ENCODE measurements around the gene NCKAP1. TPM values are rescaled to one million over a fixed set of nuclear protein-coding genes. Genes with fewer than 3 reads are reported as not detected.

The NCKAP1 gene
- polyA plus RNA-seq, 1 of the 3 experiments (the other 2 are of a cell fraction), result 64.0 TPM

DNA sequence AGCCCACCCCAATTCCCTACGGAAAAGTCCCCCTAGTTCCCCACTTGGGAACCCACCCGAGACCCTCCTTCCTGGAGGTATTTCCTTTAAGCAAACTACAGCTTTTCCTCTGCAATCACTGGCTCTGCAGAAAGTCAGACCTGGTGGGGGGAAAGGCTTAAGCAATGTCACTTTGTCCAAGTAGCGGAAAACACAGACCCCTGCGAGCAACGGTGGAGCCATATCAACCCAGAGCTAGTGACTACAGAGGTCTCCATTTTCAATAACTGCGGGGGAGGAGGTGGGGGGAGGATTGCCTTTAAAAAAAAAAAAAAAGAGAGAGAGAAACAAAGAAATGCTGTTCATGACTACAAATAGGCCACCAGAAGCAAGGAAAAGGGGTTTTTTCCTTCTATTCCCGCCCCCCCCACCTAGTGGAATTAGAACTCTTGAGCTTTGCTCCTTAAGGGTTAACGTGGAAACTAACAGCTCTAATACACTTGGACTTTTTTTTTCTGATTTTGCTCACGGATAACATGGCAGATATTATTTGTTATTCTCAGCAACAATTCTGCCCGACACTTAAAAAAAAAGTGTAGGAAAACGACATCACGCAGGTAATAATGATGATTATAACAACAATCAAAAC, 170.7 kb downstream of the NCKAP1 start:
- peak overlapping the region; percentile 45; the same call in 1 of the 2 replicates for H3K9ac ChIP-seq
- POLR2A ChIA-PET, result interaction anchor here (0.7 to 1.8 kb wide), 5 partner anchors 33 to 112 kb away, joined by 3 to 4 read pairs (median 3); no protein-coding TSS in a partner anchor

More for the DNA sequence above, 170.7 kb downstream of the NCKAP1 start:
- CTCF ChIA-PET, result interaction anchor here (0.6 to 5.2 kb wide), 7 partner anchors 24 to 113 kb away, joined by 3 to 29 read pairs (median 5); no protein-coding TSS in a partner anchor
- peaks cover 0 to 35% of the 10 kb centered on the region in 2 experiments; a peak in 3 of 4 replicates for H3K4me1 ChIP-seq (ENCODE audit: control insufficient read depth in 1 of 2, insufficient read depth in 2 of 2, low read depth in 1 of 2, low read length in 1 of 2)
- no peaks in the 10 kb centered on the region for H3K9me3 ChIP-seq
- H3K9me2 ChIP-seq, result no peaks in the 10 kb centered on the region
- DNase-seq, result peak; percentile 49
- 53% methylated on average over 12 of the region's 12 CpGs for WGBS (ENCODE audit: low lambda C conversion rate)
- no peaks in the 10 kb centered on the region for H3K27me3 ChIP-seq (ENCODE audit: insufficient read depth)
- no peaks in the 10 kb centered on the region for H3K79me2 ChIP-seq (ENCODE audit: insufficient read depth)
- H3K27ac ChIP-seq (ENCODE audit: low read depth in 2 of 2, low read length in 1 of 2), result peak overlapping the region in 1 of 2 experiments; percentile 77; a peak in 2 of 4 replicates
- no peaks in the 10 kb centered on the region for H3F3A ChIP-seq (replicated peaks; ENCODE audit: insufficient read depth)
- peak overlapping the region; percentile 76 for H3K4me2 ChIP-seq
- H2AFZ ChIP-seq (ENCODE audit: low read depth), result peak overlapping the region; percentile 88
- no peaks in the 10 kb centered on the region for H4K20me1 ChIP-seq (ENCODE audit: insufficient read depth)
- peak overlapping the region; percentile 45 to 61 for H3K4me3 ChIP-seq (ENCODE audit: low read depth in 2 of 2, low read length in 1 of 2)
- no peaks in the 10 kb centered on the region for H3K36me3 ChIP-seq (replicated peaks in 1 of 2; ENCODE audit: control insufficient read depth in 1 of 2, insufficient read depth in 2 of 2, low read length in 1 of 2)
- TF ChIP-seq NRF1 (IDR thresholded peaks at IDR 0.05; ENCODE audit: low read depth, low read length) (no peak), FOXM1 (IDR thresholded peaks at IDR 0.05; ENCODE audit: low read depth) (no peak), EP300 (IDR thresholded peaks at IDR 0.05; ENCODE audit: borderline replicate concordance in 1 of 2, low read depth in 1 of 2, low read length in 1 of 2) (no peak), USF1 (IDR thresholded peaks at IDR 0.05; ENCODE audit: borderline replicate concordance, low read depth) (no peak), SMC3 (IDR thresholded peaks at IDR 0.05; ENCODE audit: low read depth, low read length) (no peak), EZH2phosphoT487 (IDR thresholded peaks at IDR 0.05; ENCODE audit: borderline replicate concordance, low read depth) (no peak), TCF12 (IDR thresholded peaks at IDR 0.05) (no peak), YY1 (IDR thresholded peaks at IDR 0.05; ENCODE audit: low read depth) (no peak), RXRA (IDR thresholded peaks at IDR 0.05; ENCODE audit: borderline replicate concordance, low read depth) (no peak), GABPA (IDR thresholded peaks at IDR 0.05; ENCODE audit: low read depth) (no peak), RAD21 (IDR thresholded peaks at IDR 0.05; ENCODE audit: low read length) (no peak), GATA2 (CRISPR knock-in tag; IDR thresholded peaks at IDR 0.05) (no peak; the same call in 1 of the 2 replicates), IRF3 (IDR thresholded peaks at IDR 0.05; ENCODE audit: low read depth, low read length) (no peak), MEF2A (IDR thresholded peaks at IDR 0.05; ENCODE audit: borderline replicate concordance, low read depth) (no peak)
- TF ChIP-seq, protein P1, sequence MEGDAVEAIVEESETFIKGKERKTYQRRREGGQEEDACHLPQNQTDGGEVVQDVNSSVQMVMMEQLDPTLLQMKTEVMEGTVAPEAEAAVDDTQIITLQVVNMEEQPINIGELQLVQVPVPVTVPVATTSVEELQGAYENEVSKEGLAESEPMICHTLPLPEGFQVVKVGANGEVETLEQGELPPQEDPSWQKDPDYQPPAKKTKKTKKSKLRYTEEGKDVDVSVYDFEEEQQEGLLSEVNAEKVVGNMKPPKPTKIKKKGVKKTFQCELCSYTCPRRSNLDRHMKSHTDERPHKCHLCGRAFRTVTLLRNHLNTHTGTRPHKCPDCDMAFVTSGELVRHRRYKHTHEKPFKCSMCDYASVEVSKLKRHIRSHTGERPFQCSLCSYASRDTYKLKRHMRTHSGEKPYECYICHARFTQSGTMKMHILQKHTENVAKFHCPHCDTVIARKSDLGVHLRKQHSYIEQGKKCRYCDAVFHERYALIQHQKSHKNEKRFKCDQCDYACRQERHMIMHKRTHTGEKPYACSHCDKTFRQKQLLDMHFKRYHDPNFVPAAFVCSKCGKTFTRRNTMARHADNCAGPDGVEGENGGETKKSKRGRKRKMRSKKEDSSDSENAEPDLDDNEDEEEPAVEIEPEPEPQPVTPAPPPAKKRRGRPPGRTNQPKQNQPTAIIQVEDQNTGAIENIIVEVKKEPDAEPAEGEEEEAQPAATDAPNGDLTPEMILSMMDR (IDR thresholded peaks at IDR 0.05), result no peak
- TF ChIP-seq, protein P2, sequence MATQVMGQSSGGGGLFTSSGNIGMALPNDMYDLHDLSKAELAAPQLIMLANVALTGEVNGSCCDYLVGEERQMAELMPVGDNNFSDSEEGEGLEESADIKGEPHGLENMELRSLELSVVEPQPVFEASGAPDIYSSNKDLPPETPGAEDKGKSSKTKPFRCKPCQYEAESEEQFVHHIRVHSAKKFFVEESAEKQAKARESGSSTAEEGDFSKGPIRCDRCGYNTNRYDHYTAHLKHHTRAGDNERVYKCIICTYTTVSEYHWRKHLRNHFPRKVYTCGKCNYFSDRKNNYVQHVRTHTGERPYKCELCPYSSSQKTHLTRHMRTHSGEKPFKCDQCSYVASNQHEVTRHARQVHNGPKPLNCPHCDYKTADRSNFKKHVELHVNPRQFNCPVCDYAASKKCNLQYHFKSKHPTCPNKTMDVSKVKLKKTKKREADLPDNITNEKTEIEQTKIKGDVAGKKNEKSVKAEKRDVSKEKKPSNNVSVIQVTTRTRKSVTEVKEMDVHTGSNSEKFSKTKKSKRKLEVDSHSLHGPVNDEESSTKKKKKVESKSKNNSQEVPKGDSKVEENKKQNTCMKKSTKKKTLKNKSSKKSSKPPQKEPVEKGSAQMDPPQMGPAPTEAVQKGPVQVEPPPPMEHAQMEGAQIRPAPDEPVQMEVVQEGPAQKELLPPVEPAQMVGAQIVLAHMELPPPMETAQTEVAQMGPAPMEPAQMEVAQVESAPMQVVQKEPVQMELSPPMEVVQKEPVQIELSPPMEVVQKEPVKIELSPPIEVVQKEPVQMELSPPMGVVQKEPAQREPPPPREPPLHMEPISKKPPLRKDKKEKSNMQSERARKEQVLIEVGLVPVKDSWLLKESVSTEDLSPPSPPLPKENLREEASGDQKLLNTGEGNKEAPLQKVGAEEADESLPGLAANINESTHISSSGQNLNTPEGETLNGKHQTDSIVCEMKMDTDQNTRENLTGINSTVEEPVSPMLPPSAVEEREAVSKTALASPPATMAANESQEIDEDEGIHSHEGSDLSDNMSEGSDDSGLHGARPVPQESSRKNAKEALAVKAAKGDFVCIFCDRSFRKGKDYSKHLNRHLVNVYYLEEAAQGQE (IDR thresholded peaks at IDR 0.05; ENCODE audit: low read depth, low read length), result no peak
- TF ChIP-seq, protein P3, sequence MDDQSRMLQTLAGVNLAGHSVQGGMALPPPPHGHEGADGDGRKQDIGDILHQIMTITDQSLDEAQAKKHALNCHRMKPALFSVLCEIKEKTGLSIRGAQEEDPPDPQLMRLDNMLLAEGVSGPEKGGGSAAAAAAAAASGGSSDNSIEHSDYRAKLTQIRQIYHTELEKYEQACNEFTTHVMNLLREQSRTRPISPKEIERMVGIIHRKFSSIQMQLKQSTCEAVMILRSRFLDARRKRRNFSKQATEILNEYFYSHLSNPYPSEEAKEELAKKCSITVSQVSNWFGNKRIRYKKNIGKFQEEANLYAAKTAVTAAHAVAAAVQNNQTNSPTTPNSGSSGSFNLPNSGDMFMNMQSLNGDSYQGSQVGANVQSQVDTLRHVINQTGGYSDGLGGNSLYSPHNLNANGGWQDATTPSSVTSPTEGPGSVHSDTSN (IDR thresholded peaks at IDR 0.05), result no peak
- TF ChIP-seq, protein P4, sequence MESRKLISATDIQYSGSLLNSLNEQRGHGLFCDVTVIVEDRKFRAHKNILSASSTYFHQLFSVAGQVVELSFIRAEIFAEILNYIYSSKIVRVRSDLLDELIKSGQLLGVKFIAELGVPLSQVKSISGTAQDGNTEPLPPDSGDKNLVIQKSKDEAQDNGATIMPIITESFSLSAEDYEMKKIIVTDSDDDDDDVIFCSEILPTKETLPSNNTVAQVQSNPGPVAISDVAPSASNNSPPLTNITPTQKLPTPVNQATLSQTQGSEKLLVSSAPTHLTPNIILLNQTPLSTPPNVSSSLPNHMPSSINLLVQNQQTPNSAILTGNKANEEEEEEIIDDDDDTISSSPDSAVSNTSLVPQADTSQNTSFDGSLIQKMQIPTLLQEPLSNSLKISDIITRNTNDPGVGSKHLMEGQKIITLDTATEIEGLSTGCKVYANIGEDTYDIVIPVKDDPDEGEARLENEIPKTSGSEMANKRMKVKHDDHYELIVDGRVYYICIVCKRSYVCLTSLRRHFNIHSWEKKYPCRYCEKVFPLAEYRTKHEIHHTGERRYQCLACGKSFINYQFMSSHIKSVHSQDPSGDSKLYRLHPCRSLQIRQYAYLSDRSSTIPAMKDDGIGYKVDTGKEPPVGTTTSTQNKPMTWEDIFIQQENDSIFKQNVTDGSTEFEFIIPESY (IDR thresholded peaks at IDR 0.05; ENCODE audit: borderline replicate concordance, low read depth), result no peak
- TF ChIP-seq, protein P5, sequence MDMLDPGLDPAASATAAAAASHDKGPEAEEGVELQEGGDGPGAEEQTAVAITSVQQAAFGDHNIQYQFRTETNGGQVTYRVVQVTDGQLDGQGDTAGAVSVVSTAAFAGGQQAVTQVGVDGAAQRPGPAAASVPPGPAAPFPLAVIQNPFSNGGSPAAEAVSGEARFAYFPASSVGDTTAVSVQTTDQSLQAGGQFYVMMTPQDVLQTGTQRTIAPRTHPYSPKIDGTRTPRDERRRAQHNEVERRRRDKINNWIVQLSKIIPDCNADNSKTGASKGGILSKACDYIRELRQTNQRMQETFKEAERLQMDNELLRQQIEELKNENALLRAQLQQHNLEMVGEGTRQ (IDR thresholded peaks at IDR 0.05; ENCODE audit: borderline replicate concordance, low read depth, low read length), result no peak

Data from SK-N-SH (cell line).